Activated B cell treated with CpG ODN at 0.5 μM for 24 hours (primary cell): ENCODE measurements around the gene PRMT2. TPM values are rescaled to one million over a fixed set of nuclear protein-coding genes. Genes with fewer than 3 reads are reported as not detected.

ENCODE experiments used
- ATAC-seq: fragments of 200-7000 bp; cut with Tn5 transposase; one replicate; pipeline ENCODE4 v1.10.0; 2021; ENCODE audit warnings: low read depth, mild to moderate bottlenecking, moderate library complexity
- CTCF ChIA-PET: fragments of 350-600 bp; sonication (Branson Sonifier 250); formaldehyde crosslinking; loops from one replicate; lab custom pipeline; 2021; ENCODE audit warnings: antibody characterized with exemption; lab: Charles Lee
- POLR2A ChIA-PET: fragments of 350-600 bp; sonication (Branson Sonifier 250); formaldehyde crosslinking; loops from one replicate; lab custom pipeline; 2021; ENCODE audit warnings: antibody characterized with exemption; lab: Charles Lee
- DNase-seq: peaks from one replicate; pipeline ENCODE4 v3.0.0; 2022
- H3K27ac Mint-ChIP-seq: one replicate; pipeline ENCODE4 v1.8.0; 2020; ENCODE audit warnings: mixed read lengths
- H3K27me3 Mint-ChIP-seq: one replicate; pipeline ENCODE4 v1.8.0; 2021; ENCODE audit warnings: mixed read lengths
- H3K36me3 Mint-ChIP-seq: one replicate; pipeline ENCODE4 v1.8.0; 2021; ENCODE audit warnings: low read depth, mixed read lengths
- H3K4me1 Mint-ChIP-seq: one replicate; pipeline ENCODE4 v1.8.0; 2021; ENCODE audit warnings: mixed read lengths
- H3K4me3 Mint-ChIP-seq: one replicate; pipeline ENCODE4 v1.8.0; 2020; ENCODE audit warnings: mild to moderate bottlenecking, mixed read lengths
- H3K9me3 Mint-ChIP-seq: one replicate; pipeline ENCODE4 v1.8.0; 2020; ENCODE audit warnings: mixed read lengths
- CTCF ChIP-seq: fragments of 200-600 bp; IDR thresholded peaks from one replicate; pipeline ENCODE4 v1.8.0; 2022; ENCODE audit warnings: antibody characterized with exemption, mild to moderate bottlenecking
- intact Hi-C: fragments of 100-400 bp; cut with micrococcal nuclease; formaldehyde crosslinking; loops from one replicate; pipeline ENCODE4 v1.15.1; 2024
- total RNA-seq: library from RNA; stranded (reverse); gene quantifications from 2 replicates; pipeline ENCODE4 v1.2.3, GENCODE V29; 2022

PRMT2 gene
- total RNA-seq, 1 donor from 2014 or later = 48.5 TPM

DNA sequence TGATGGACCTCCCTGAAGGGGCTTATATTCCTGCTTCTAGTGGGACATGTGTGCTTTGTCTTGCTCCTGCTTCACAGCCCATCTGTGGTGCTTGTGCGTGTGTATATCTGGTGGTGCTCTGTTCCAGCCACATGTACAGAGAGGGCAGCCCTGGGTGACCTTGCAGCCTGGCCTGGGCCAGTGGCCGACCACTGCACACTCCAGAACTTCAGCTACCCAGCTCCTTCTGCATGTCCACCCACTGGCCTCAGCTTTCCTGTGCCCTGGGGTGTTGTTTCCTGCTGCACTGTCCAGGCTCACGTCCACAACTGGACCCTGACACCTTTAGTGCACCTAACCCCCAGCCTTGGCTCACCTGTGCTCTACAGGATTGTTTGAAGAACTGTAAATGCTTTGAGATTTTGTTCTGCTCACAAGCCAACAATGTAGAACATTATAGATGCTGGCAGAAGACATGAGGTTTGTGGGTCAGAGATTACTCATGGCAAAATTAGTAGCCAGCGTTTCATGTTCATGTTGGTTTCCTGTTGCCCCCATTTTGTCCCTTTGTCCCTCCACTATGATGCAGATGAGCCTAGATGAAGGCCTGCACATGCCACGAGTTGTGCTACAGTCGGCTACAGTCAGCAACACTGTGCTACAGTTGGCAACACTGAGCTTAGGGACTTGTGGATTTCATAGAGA lies 25.3 kb upstream of the PRMT2 start:
- Mint-ChIP-seq H3K4me1 (peaks cover 26% of the 10 kb centered on the region), H3K9me3 (peaks cover 4% of the 10 kb centered on the region), H3K4me3 (no peak overlapping the region), H3K36me3 (no peaks in the 10 kb centered on the region), H3K27me3 (peaks cover 6% of the 10 kb centered on the region), H3K27ac (no peak overlapping the region)
- intact Hi-C loops = no loop called here
- no peak for TF ChIP-seq CTCF
- ATAC-seq (no peak), DNase-seq (no peak)
- ChIA-PET CTCF (no interaction called here), POLR2A (no interaction called here)

DNA sequence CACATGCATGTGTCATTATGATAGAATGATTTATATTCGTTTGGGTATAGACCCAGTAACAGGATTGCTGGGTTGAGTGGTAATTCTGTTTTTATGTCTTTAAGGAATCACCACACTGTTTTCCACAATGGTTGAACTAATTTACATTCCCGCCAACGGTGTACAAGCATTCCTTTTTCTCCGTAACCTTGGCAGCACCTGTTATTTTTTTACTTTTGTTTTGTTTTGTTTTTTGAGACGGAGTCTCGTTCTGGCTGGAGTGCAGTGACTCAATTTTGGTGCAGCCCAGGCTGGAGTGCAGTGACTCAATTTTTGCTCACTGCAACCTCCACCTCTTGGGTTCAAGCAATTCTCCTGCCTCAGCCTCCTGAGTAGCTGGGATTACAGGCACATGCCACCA lies 22.1 kb upstream of the PRMT2 start:
- Mint-ChIP-seq H3K27ac (no peak overlapping the region), H3K36me3 (no peaks in the 10 kb centered on the region), H3K4me1 (peaks cover 8% of the 10 kb centered on the region), H3K4me3 (no peak overlapping the region), H3K27me3 (peaks cover 19% of the 10 kb centered on the region), H3K9me3 (peaks cover 4% of the 10 kb centered on the region)
- no peak for TF ChIP-seq CTCF
- ChIA-PET CTCF (no interaction called here), POLR2A (no interaction called here)
- ATAC-seq = no peak
- DNase-seq = no peak
- intact Hi-C loops = no loop called here

GRCh38 chr21:46616050-46616449 lies 19.4 kb upstream of the PRMT2 start:
- CTCF ChIA-PET = no interaction called here
- H3K4me3 Mint-ChIP-seq = no peak overlapping the region
- H3K9me3 Mint-ChIP-seq = no peaks in the 10 kb centered on the region
- POLR2A ChIA-PET = no interaction called here
- no peak for DNase-seq
- no peaks in the 10 kb centered on the region for H3K36me3 Mint-ChIP-seq
- no peaks in the 10 kb centered on the region for H3K4me1 Mint-ChIP-seq
- no peak for TF ChIP-seq CTCF
- intact Hi-C loops = no loop called here
- peaks cover 15% of the 10 kb centered on the region for H3K27me3 Mint-ChIP-seq
- no peak for ATAC-seq
- no peak overlapping the region for H3K27ac Mint-ChIP-seq

DNA sequence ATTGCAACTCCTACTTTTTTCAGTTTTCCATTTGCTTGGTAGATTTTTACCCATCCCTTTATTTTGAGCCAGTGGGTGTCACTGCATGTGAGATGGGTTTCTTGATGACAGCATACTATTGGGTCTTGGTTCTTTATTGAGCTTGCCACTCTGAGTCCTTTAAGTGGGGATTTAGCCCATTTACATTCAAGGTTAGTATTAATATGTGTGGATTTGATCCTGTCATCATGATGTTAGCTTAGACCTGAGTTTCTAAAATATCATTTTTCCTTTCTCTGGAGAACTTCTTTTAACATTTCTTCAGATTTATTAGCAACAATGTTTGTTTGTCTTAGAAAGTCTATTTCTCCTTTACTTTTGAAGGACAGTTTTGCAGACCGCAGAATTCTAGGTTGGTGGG lies 18.8 kb upstream of the PRMT2 start:
- no peak for TF ChIP-seq CTCF
- ChIA-PET CTCF (no interaction called here), POLR2A (no interaction called here)
- Mint-ChIP-seq H3K4me3 (no peak overlapping the region), H3K4me1 (peaks cover under 1% of the 10 kb centered on the region), H3K27me3 (peaks cover 15% of the 10 kb centered on the region), H3K9me3 (no peaks in the 10 kb centered on the region), H3K27ac (no peak overlapping the region), H3K36me3 (no peaks in the 10 kb centered on the region)
- DNase-seq (no peak), ATAC-seq (no peak)
- intact Hi-C loops = no loop called here

- no peak overlapping the region for H3K27ac Mint-ChIP-seq
- H3K27me3 Mint-ChIP-seq = peaks cover 15% of the 10 kb centered on the region
- no peaks in the 10 kb centered on the region for H3K36me3 Mint-ChIP-seq
- H3K9me3 Mint-ChIP-seq = no peaks in the 10 kb centered on the region
- POLR2A ChIA-PET = no interaction called here
- DNase-seq (no peak), ATAC-seq (no peak)
- CTCF ChIA-PET = no interaction called here
- TF ChIP-seq CTCF = no peak
- H3K4me3 Mint-ChIP-seq = no peak overlapping the region
- intact Hi-C loops = no loop called here
- peaks cover 8% of the 10 kb centered on the region for H3K4me1 Mint-ChIP-seq
Observed at GRCh38 chr21:46617267-46618051, 18.0 kb upstream of the PRMT2 start.
